ENCODE results near the gene C1QA.

Gene C1QA

GRCh38 chr1:22629886-22630285, 6.5 kb upstream of the C1QA start:
- H3K9ac ChIP-seq (ENCODE audit: low read length) = no peak overlapping the region
- no peaks in the 10 kb centered on the region for H3K27me3 ChIP-seq (ENCODE audit: insufficient read depth, low read length)
- H3K9me2 ChIP-seq (ENCODE audit: low read depth, low read length) = no peaks in the 10 kb centered on the region
- no peak overlapping the region for H3K4me2 ChIP-seq (ENCODE audit: low read length)
- no peaks in the 10 kb centered on the region for H3K9me3 ChIP-seq (ENCODE audit: low read length)
- H3K36me3 ChIP-seq (ENCODE audit: insufficient read depth, low read length) = no peaks in the 10 kb centered on the region
- H3K4me1 ChIP-seq (ENCODE audit: insufficient read depth, low read length, severe bottlenecking) = no peaks in the 10 kb centered on the region
- no peak overlapping the region for H2AFZ ChIP-seq (ENCODE audit: low read length)
- no peaks in the 10 kb centered on the region for H4K20me1 ChIP-seq (ENCODE audit: insufficient read depth, low read length)
- no peaks in the 10 kb centered on the region for H3F3A ChIP-seq (ENCODE audit: insufficient read depth, low read length)
- no peak overlapping the region for H3K27ac ChIP-seq (ENCODE audit: low read depth, low read length, poor library complexity, severe bottlenecking)
- TF ChIP-seq EZH2 (IDR thresholded peaks at IDR 0.05; ENCODE audit: borderline replicate concordance, low read length) = no peak
- TF ChIP-seq CTCF (IDR thresholded peaks at IDR 0.05; ENCODE audit: low read length) = no peak
- H3K79me2 ChIP-seq (ENCODE audit: insufficient read depth, low read length) = no peaks in the 10 kb centered on the region
- H3K4me3 ChIP-seq (ENCODE audit: low read depth, low read length, poor library complexity, severe bottlenecking) = no peak overlapping the region

- Histone ChIP-seq H3K9me3 (ENCODE audit: low read length) (no peaks in the 10 kb centered on the region), H3K9me2 (ENCODE audit: low read depth, low read length) (no peaks in the 10 kb centered on the region), H3K27ac (ENCODE audit: low read depth, low read length, poor library complexity, severe bottlenecking) (no peak overlapping the region), H3K4me2 (ENCODE audit: low read length) (no peak overlapping the region), H4K20me1 (ENCODE audit: insufficient read depth, low read length) (no peaks in the 10 kb centered on the region), H2AFZ (ENCODE audit: low read length) (no peak overlapping the region), H3F3A (ENCODE audit: insufficient read depth, low read length) (no peaks in the 10 kb centered on the region), H3K27me3 (ENCODE audit: insufficient read depth, low read length) (no peaks in the 10 kb centered on the region), H3K9ac (ENCODE audit: low read length) (no peak overlapping the region), H3K4me1 (ENCODE audit: insufficient read depth, low read length, severe bottlenecking) (no peaks in the 10 kb centered on the region), H3K79me2 (ENCODE audit: insufficient read depth, low read length) (no peaks in the 10 kb centered on the region), H3K36me3 (ENCODE audit: insufficient read depth, low read length) (no peaks in the 10 kb centered on the region), H3K4me3 (ENCODE audit: low read depth, low read length, poor library complexity, severe bottlenecking) (no peak overlapping the region)
- TF ChIP-seq CTCF (IDR thresholded peaks at IDR 0.05; ENCODE audit: low read length) (no peak), EZH2 (IDR thresholded peaks at IDR 0.05; ENCODE audit: borderline replicate concordance, low read length) (no peak)
Observed at GRCh38 chr1:22633697-22634463, 2.5 kb upstream of the C1QA start.

GRCh38 chr1:22635436-22635835, 992 bp upstream of the C1QA start:
- Histone ChIP-seq H3K9me2 (ENCODE audit: low read depth, low read length) (no peaks in the 10 kb centered on the region), H3K27me3 (ENCODE audit: insufficient read depth, low read length) (no peaks in the 10 kb centered on the region), H3F3A (ENCODE audit: insufficient read depth, low read length) (no peaks in the 10 kb centered on the region), H4K20me1 (ENCODE audit: insufficient read depth, low read length) (no peaks in the 10 kb centered on the region), H3K36me3 (ENCODE audit: insufficient read depth, low read length) (no peaks in the 10 kb centered on the region), H3K4me3 (ENCODE audit: low read depth, low read length, poor library complexity, severe bottlenecking) (no peak overlapping the region), H3K4me1 (ENCODE audit: insufficient read depth, low read length, severe bottlenecking) (no peaks in the 10 kb centered on the region), H2AFZ (ENCODE audit: low read length) (no peak overlapping the region), H3K9ac (ENCODE audit: low read length) (no peak overlapping the region), H3K79me2 (ENCODE audit: insufficient read depth, low read length) (no peaks in the 10 kb centered on the region), H3K4me2 (ENCODE audit: low read length) (no peak overlapping the region), H3K27ac (ENCODE audit: low read depth, low read length, poor library complexity, severe bottlenecking) (no peak overlapping the region), H3K9me3 (ENCODE audit: low read length) (no peaks in the 10 kb centered on the region)
- TF ChIP-seq CTCF (IDR thresholded peaks at IDR 0.05; ENCODE audit: low read length) = no peak
